ENCODE data around the gene TRAPPC3.

DNA sequence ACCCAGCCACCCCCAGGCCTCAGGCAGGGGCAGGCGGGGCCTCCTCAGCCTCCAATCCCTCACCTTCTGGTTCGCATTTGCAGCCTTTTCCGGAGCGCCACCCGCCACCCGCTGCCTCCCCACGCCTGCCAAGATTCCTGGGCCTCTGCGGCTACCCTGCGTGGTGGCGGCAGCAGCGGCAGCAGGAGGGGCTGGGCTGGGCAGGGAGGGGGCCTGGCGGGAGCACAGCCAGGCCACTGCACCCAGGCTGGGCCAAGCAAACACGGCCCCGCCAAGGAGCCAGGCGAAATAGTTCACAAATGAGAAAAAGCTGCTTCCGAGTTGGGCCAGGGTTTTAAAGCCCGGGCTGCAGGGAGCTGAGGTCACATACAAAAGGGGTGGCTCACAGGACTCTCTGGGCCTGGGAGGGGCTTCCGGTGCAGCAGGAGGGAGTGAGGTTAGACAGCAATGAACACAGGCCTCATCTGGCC is 34.1 kb downstream of the TRAPPC3 start:
- TF ChIP-seq CTCF (IDR thresholded peaks at IDR 0.05) (no peak), POLR2A (IDR thresholded peaks at IDR 0.05) (no peak), POLR2AphosphoS5 (IDR thresholded peaks at IDR 0.05; ENCODE audit: insufficient read depth in 1 of 2, low read depth in 1 of 2) (peak in 1 of 2 donors; percentile 48)

Measured in vagina (tissue), 2 donors.